A549 (cell line): ENCODE measurements around the gene UHRF1.

Experiments
- CHD4 ChIP-seq: fragments of 200-600 bp; sonication (generic); IDR thresholded peaks from 2 replicates; pipeline ENCODE4 v1.6.1; 2016; ENCODE audit warnings: antibody characterized with exemption, mild to moderate bottlenecking, borderline replicate concordance
- CTCF ChIP-seq: fragments of >200 bp; sonication (Bioruptor Twin); formaldehyde crosslinking; IDR thresholded peaks from 3 replicates; pipeline ENCODE4 v1.5.1; 2016
- EHF ChIP-seq: fragments of 250-450 bp; sonication (Bioruptor Pico); IDR thresholded peaks from 2 replicates; pipeline ENCODE4 v1.5.0; 2020; ENCODE audit warnings: mild to moderate bottlenecking
- EP300 ChIP-seq, 2 experiments: fragments of >200 bp; sonication (Bioruptor Twin); formaldehyde crosslinking; IDR thresholded peaks; 2 replicates in 1 of 2; 3 replicates in 1 of 2; pipeline ENCODE4 v1.6.1; 2016 to 2017
- MAX ChIP-seq: IDR thresholded peaks from 2 replicates; pipeline ENCODE4 v1.6.1; 2012
- MAZ ChIP-seq: fragments of 150-350 bp; IDR thresholded peaks from 2 replicates; pipeline ENCODE4 v1.6.1; 2014; ENCODE audit warnings: antibody characterized with exemption, low read depth, low read length, borderline replicate concordance
- POLR2A ChIP-seq: IDR thresholded peaks from 2 replicates; pipeline ENCODE4 v1.6.1; 2012; ENCODE audit warnings: mild to moderate bottlenecking, low read length
- RFX5 ChIP-seq: fragments of 450-650 bp; IDR thresholded peaks from 2 replicates; pipeline ENCODE4 v1.7.1; 2014; ENCODE audit warnings: antibody characterized with exemption, mild to moderate bottlenecking, moderate library complexity

DNA sequence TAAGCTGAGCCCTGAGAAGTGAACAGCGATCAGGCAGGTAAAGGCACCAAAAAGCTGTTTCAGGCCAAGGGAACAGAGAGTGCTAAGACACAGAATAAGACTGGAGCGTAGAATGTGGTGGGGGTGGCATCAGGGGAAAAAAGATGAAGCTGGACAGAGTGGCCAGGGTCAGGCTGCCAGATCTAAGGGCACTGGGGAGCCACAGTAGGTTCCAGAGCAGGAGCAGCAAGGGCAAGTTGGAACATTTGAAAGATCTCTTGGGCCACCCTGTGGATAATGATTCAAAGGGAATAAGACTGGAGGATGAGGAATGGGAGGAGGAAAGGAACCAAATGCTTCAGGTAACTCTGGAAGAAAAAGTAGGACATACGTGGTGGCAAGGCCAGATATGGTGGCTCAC, 35.4 kb upstream of the UHRF1 start:
- TF ChIP-seq MAZ (no peak), EHF (CRISPR knock-in tag) (no peak), CTCF (no peak), CHD4 (no peak), POLR2A (no peak), RFX5 (no peak), EP300 (IDR thresholded peaks at IDR 0.05) (no peak), MAX (no peak)
